GM12873 (cell line): ENCODE results near the gene SLC39A13.

ENCODE experiments used
- CTCF ChIP-seq: IDR thresholded peaks from 2 replicates; pipeline ENCODE4 v1.5.1; 2012; ENCODE audit warnings: low read depth, mild to moderate bottlenecking, moderate library complexity, low read length, control low read depth; ENCODE audit not compliant: insufficient read depth; ENCODE audit errors: missing control alignments

The SLC39A13 gene

GRCh38 chr11:47369676-47370075, 38.7 kb upstream of the SLC39A13 start:
- no peak for TF ChIP-seq CTCF

DNA sequence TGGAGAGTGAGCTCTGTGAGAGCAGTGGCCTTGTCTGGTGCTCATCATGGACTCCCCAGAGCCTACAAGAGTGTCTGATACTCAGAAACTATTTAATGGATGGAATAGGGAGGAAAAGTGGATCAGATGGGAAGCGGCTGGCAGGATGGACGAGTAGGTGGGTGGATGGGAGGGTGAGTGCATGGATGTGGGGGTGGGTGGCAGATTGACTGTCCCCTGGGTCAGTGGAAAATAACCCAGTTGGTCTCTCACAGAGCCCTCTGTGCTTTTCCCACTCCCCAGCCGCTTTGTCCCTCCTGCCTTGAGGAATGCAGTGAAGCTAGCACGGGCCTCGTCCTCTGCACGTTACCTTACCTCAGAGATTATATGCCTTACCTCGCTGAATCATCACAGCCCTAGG, 36.0 kb upstream of the SLC39A13 start:
- TF ChIP-seq CTCF = no peak

- peak; percentile 98 for TF ChIP-seq CTCF
Measured at GRCh38 chr11:47373876-47374719, 34.3 kb upstream of the SLC39A13 start.

GRCh38 chr11:47374720-47375019, 33.7 kb upstream of the SLC39A13 start:
- no peak for TF ChIP-seq CTCF

GRCh38 chr11:47375020-47375419, 33.4 kb upstream of the SLC39A13 start:
- TF ChIP-seq CTCF = no peak

GRCh38 chr11:47375546-47376085, 32.8 kb upstream of the SLC39A13 start:
- TF ChIP-seq CTCF = no peak

GRCh38 chr11:47376107-47376524, 32.3 kb upstream of the SLC39A13 start:
- no peak for TF ChIP-seq CTCF
